HepG2 (cell line): Measurements from ENCODE around the gene TPRG1. TPM values are rescaled to one million over a fixed set of nuclear protein-coding genes. Genes with fewer than 3 reads are reported as not detected.

Experiments used
- ATAC-seq: fragments of 200-7000 bp; cut with Tn5 transposase; 3 replicates; pipeline ENCODE4 v1.9.1; 2020; ENCODE audit warnings: mild to moderate bottlenecking, moderate library complexity
- BruUV-seq: library from RNA; stranded (reverse); fragments of 400-500 nt; replicated peaks from 2 replicates; lab custom pipeline; 2021; lab: Mats Ljungman, UMichigan
- CTCF ChIA-PET: fragments of 300-600 bp; formaldehyde crosslinking; extraction: SDS; loops from one replicate; lab custom pipeline; 2021; ENCODE audit warnings: low total read pairs, inconsistent platforms, low intra/inter-chr PET ratio; lab: Yijun Ruan, JAX
- POLR2A ChIA-PET: fragments of 350-600 bp; sonication (Branson Sonifier 250); formaldehyde crosslinking; loops from one replicate; lab custom pipeline; 2020; ENCODE audit warnings: antibody characterized with exemption, inconsistent platforms; lab: Yijun Ruan, JAX
- DNase-seq: peaks from one replicate; pipeline ENCODE4 v3.0.0-alpha.2; 2015; ENCODE audit warnings: low spot score
- FAIRE-seq: peaks from 3 replicates; lab custom pipeline; 2011; peaks lifted over from hg19 to GRCh38; lab: Jason Lieb, UNC
- H2AFZ ChIP-seq: one replicate; pipeline ENCODE4 v1.6.1; 2011; ENCODE audit warnings: low read length, inconsistent platforms
- H3K27ac ChIP-seq: fragments of 300-600 bp; 3 replicates; pipeline ENCODE4 v1.8.0; 2011; ENCODE audit warnings: mixed run types, mild to moderate bottlenecking, mixed read lengths, low read length, inconsistent platforms; ENCODE audit not compliant: insufficient read depth; ENCODE audit errors: extremely low read length
- H3K27me3 ChIP-seq, 2 experiments: fragments of 200-600 bp in 1 of 2; 2 replicates in 1 of 2; 3 replicates in 1 of 2; pipeline versions ENCODE4 v1.6.0 to v1.8.0; 2011; ENCODE audit warnings: low read length in 2 of 2, mild to moderate bottlenecking in 2 of 2, moderate library complexity in 2 of 2, inconsistent platforms in 1 of 2; ENCODE audit not compliant: insufficient read depth in 2 of 2, control insufficient read depth in 1 of 2
- H3K36me3 ChIP-seq, 2 experiments: fragments of 200-600 bp in 1 of 2; replicated peaks in 1 of 2; 2 replicates in 1 of 2; 3 replicates in 1 of 2; pipeline versions ENCODE4 v1.5.1 to v1.8.0; 2011; ENCODE audit warnings: low read length in 2 of 2, inconsistent platforms in 1 of 2; ENCODE audit not compliant: insufficient read depth in 2 of 2, control insufficient read depth in 1 of 2
- H3K4me1 ChIP-seq: 2 replicates; pipeline ENCODE4 v1.5.1; 2012; ENCODE audit warnings: low read length, inconsistent platforms; ENCODE audit not compliant: insufficient read depth
- H3K4me2 ChIP-seq: 2 replicates; pipeline ENCODE4 v1.6.0; 2011; ENCODE audit warnings: low read depth, low read length, inconsistent platforms
- H3K4me3 ChIP-seq, 3 experiments: fragments of 200-600 bp in 1 of 3; sonication (generic), shearing (Covaris generic) in 1 of 3; replicated peaks in 1 of 3; 2 replicates each; pipeline ENCODE4 v1.5.1; 2011 to 2016; ENCODE audit warnings: low read length in 3 of 3, inconsistent platforms in 2 of 3, low read depth in 2 of 3, mild to moderate bottlenecking in 2 of 3, control low read depth in 1 of 3, mixed read lengths in 1 of 3; ENCODE audit not compliant: insufficient read depth in 1 of 3
- H3K79me2 ChIP-seq: one replicate; pipeline ENCODE4 v1.6.1; 2011; ENCODE audit warnings: low read length, inconsistent platforms; ENCODE audit not compliant: insufficient read depth
- H3K9ac ChIP-seq: 2 replicates; pipeline ENCODE4 v1.6.0; 2011; ENCODE audit warnings: mild to moderate bottlenecking, low read depth, low read length, inconsistent platforms; ENCODE audit not compliant: insufficient read depth
- H3K9me3 ChIP-seq: 2 replicates; pipeline ENCODE4 v1.5.1; 2012; ENCODE audit warnings: mild to moderate bottlenecking, low read length
- H4K20me1 ChIP-seq: 2 replicates; pipeline ENCODE4 v1.6.0; 2011; ENCODE audit warnings: inconsistent platforms, mild to moderate bottlenecking, low read length, moderate library complexity; ENCODE audit not compliant: insufficient read depth
- GABPA ChIP-seq, 2 experiments: IDR thresholded peaks; 2 replicates each; pipeline ENCODE4 v1.6.1; 2011 to 2016; ENCODE audit warnings: low read depth in 2 of 2, low read length in 1 of 2, missing biosample characterization in 1 of 2, missing genetic modification characterization in 1 of 2
- GABPB1 ChIP-seq: IDR thresholded peaks from 2 replicates; pipeline ENCODE4 v1.6.1; 2016; ENCODE audit warnings: mild to moderate bottlenecking, missing genetic modification reagents, moderate library complexity, missing compliant biosample characterization
- HMG20A ChIP-seq: IDR thresholded peaks from 2 replicates; pipeline ENCODE4 v1.6.1; 2016; ENCODE audit warnings: borderline replicate concordance
- HOMEZ ChIP-seq: IDR thresholded peaks from 2 replicates; pipeline ENCODE4 v1.6.1; 2016; ENCODE audit warnings: low read depth
- MAFK ChIP-seq, 2 experiments: IDR thresholded peaks in 1 of 2; conservative IDR thresholded peaks in 1 of 2; 2 replicates each; pipeline ENCODE4 v1.6.1; 2011; ENCODE audit warnings: improper control_type of control experiment in 2 of 2, low read length in 2 of 2
- MIXL1 ChIP-seq: IDR thresholded peaks from 2 replicates; pipeline ENCODE4 v1.6.1; 2016
- MXI1 ChIP-seq: IDR thresholded peaks from 3 replicates; pipeline ENCODE4 v1.6.1; 2012; ENCODE audit warnings: low read depth, low read length, inconsistent platforms, borderline replicate concordance
- SOX5 ChIP-seq: IDR thresholded peaks from 2 replicates; pipeline ENCODE4 v1.6.1; 2016; ENCODE audit warnings: borderline replicate concordance
- TCF7 ChIP-seq: sonication (generic); IDR thresholded peaks from 2 replicates; pipeline ENCODE4 v1.6.1; 2016; ENCODE audit warnings: antibody characterized with exemption, low read depth
- ZFP62 ChIP-seq: sonication (generic); formaldehyde crosslinking; IDR thresholded peaks from 2 replicates; pipeline ENCODE4 v1.4.0; 2020; ENCODE audit warnings: missing genetic modification reagents
- ZNF274 ChIP-seq: sonication (generic); formaldehyde crosslinking; IDR thresholded peaks from 2 replicates; pipeline ENCODE4 v1.5.1; 2020; ENCODE audit warnings: mild to moderate bottlenecking, missing genetic modification reagents
- ZNF337 ChIP-seq: sonication (generic); formaldehyde crosslinking; IDR thresholded peaks from 2 replicates; pipeline ENCODE4 v1.5.1; 2020; ENCODE audit warnings: missing genetic modification reagents, low read depth, mild to moderate bottlenecking, borderline replicate concordance
- ZNF644 ChIP-seq: IDR thresholded peaks from 2 replicates; pipeline ENCODE4 v1.6.1; 2016; ENCODE audit warnings: low read depth
- WGBS: methylation state at CpG from one replicate; pipeline ENCODE4 v1.1.6; 2017; ENCODE audit warnings: low lambda C conversion rate; 5-methylcytosine and 5-hydroxymethylcytosine counted together
- in situ Hi-C: cut with HindIII; loops from 2 replicates; pipeline ENCODE4 v1.10.0; 2017; ENCODE audit warnings: low pct_unique_long_range_greater_than_20kb; ENCODE audit not compliant: extremely low pct_ligation_motif_present
- intact Hi-C: fragments of 100-400 bp; cut with micrococcal nuclease; formaldehyde crosslinking; loops from one replicate; pipeline ENCODE4 v1.10.0; 2022; ENCODE audit not compliant: unreplicated experiment
- polyA plus RNA-seq, 8 experiments: library from polyadenylated mRNA; depleted of rRNA in 3 of 8; stranded (reverse) in 7 of 8; unstranded in 1 of 8; fragments of >200 nt; fragmentation: Illumina TruSeq in 4 of 8; extraction: Trizol in 4 of 8; gene quantifications; 2 replicates each; pipeline versions ENCODE4 v1.2.1 to v1.2.3, GENCODE V29; 2011 to 2016; ENCODE audit warnings: low read depth in 4 of 8, missing spikeins in 1 of 8, mixed read lengths in 1 of 8; ENCODE audit not compliant: insufficient read depth in 1 of 8
- total RNA-seq, 5 experiments: library from RNA; depleted of rRNA; stranded (reverse); fragments of >200 nt; fragmentation: Illumina TruSeq; extraction: Trizol; gene quantifications; 2 replicates each; pipeline ENCODE4 v1.2.3, GENCODE V29; 2016; ENCODE audit warnings: low read depth in 1 of 5
- TF ChIP-seq, protein P1 (sequence below): sonication (generic); formaldehyde crosslinking; IDR thresholded peaks from 2 replicates; pipeline ENCODE4 v1.4.0; 2020; ENCODE audit warnings: missing genetic modification reagents

Gene TPRG1
- total and polyA plus RNA-seq, 2 of the 13 experiments (the other 11 are each of a cell fraction or from before 2014, with no cell fraction given), result 0.17 TPM; not detected in 1

GRCh38 chr3:189123595-189124387 lies 48.0 kb upstream of the TPRG1 start:
- Histone ChIP-seq H3K27me3 (0 out of 5 replicates have a peak, but pooled peaks cover 0 to 3% of the 10 kb centered on the region in 2 experiments), H3K4me1 (no peaks in the 10 kb centered on the region), H2AFZ (no peak overlapping the region), H3K27ac (no peak overlapping the region), H3K9me3 (peaks cover 8% of the 10 kb centered on the region; the same call in 1 of the 2 replicates), H3K9ac (no peak overlapping the region), H3K79me2 (no peaks in the 10 kb centered on the region), H3K4me2 (no peak overlapping the region), H4K20me1 (no peaks in the 10 kb centered on the region), H3K36me3 (no peaks in the 10 kb centered on the region), H3K4me3 (no peak overlapping the region)
- DNase-seq (no peak), FAIRE-seq (no peak), ATAC-seq (no peak)
- no TSS peak for BruUV-seq
- WGBS, result 10% methylated on average over 11 of the region's 11 CpGs
- intact Hi-C loops (no loop called here), in situ Hi-C loops (no loop called here)
- ChIA-PET CTCF (no interaction called here), POLR2A (no interaction called here)
- no peak for TF ChIP-seq MIXL1
- TF ChIP-seq MAFK (conservative IDR thresholded peaks at IDR 0.05 in 1 of 2, IDR thresholded peaks at IDR 0.05 in 1 of 2; ENCODE audit: low read length in 2 of 2), result 0 out of 4 replicates have a peak, but pooled peaks of 1 of the 2 experiments have one; percentile 4

GRCh38 chr3:189132231-189132671 lies 39.5 kb upstream of the TPRG1 start:
- WGBS, result 14% methylated on average over 9 of the region's 9 CpGs
- BruUV-seq, result no TSS peak
- peak; percentile 18; the same call in 1 of the 2 replicates for TF ChIP-seq GABPA (IDR thresholded peaks at IDR 0.05; ENCODE audit: low read depth, low read length)
- peak; percentile 80 for TF ChIP-seq GABPA (CRISPR knock-in tag; IDR thresholded peaks at IDR 0.05; ENCODE audit: low read depth)
- TF ChIP-seq TCF7, result peak; percentile 51; the same call in 1 of the 2 replicates
- peak; percentile 80 for TF ChIP-seq ZNF644 (CRISPR knock-in tag)
- 0 out of 2 replicates have a peak, but pooled peaks have one; percentile 19 for TF ChIP-seq SOX5 (CRISPR knock-in tag)
- no peak for TF ChIP-seq ZNF274 (CRISPR knock-in tag)
- TF ChIP-seq, protein P1, sequence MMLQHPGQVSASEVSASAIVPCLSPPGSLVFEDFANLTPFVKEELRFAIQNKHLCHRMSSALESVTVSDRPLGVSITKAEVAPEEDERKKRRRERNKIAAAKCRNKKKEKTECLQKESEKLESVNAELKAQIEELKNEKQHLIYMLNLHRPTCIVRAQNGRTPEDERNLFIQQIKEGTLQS, result 0 out of 2 replicates have a peak, but pooled peaks have one; percentile 51
- no peak for TF ChIP-seq ZFP62
- peak; percentile 32; the same call in 1 of the 2 replicates for TF ChIP-seq HMG20A (CRISPR knock-in tag)
- peak; percentile 48; the same call in 1 of the 2 replicates for TF ChIP-seq HOMEZ
- 0 out of 3 replicates have a peak, but pooled peaks have one; percentile 12 for TF ChIP-seq MXI1
- TF ChIP-seq GABPB1 (CRISPR knock-in tag), result peak; percentile 37; the same call in 1 of the 2 replicates
- TF ChIP-seq ZNF337 (CRISPR knock-in tag), result no peak

More at GRCh38 chr3:189132231-189132671, 39.5 kb upstream of the TPRG1 start:
- Histone ChIP-seq H3K27ac (no peak overlapping the region), H3K79me2 (no peaks in the 10 kb centered on the region), H3K27me3 (peaks cover 0 to 15% of the 10 kb centered on the region in 2 experiments; a peak in 1 of 5 replicates), H2AFZ (no peak overlapping the region), H3K36me3 (no peaks in the 10 kb centered on the region), H3K4me2 (peak overlapping the region; percentile 42), H3K4me3 (no peak overlapping the region), H3K9me3 (no peaks in the 10 kb centered on the region), H3K4me1 (peaks cover 12% of the 10 kb centered on the region), H3K9ac (no peak overlapping the region), H4K20me1 (no peaks in the 10 kb centered on the region)
- POLR2A ChIA-PET, result no interaction called here
- DNase-seq (peak; percentile 65), ATAC-seq (peak; percentile 82), FAIRE-seq (no peak)
- intact Hi-C loops, result no loop called here
- in situ Hi-C loops, result no loop called here
- CTCF ChIA-PET, result no interaction called here
